ENCODE measurements around the gene SLC25A21. TPM values are rescaled to one million over a fixed set of nuclear protein-coding genes. Genes with fewer than 3 reads are reported as not detected.

Gene SLC25A21
- total RNA-seq, 4 donors from 2014 or later = 0.08 to 0.29 TPM; not detected in 2

DNA sequence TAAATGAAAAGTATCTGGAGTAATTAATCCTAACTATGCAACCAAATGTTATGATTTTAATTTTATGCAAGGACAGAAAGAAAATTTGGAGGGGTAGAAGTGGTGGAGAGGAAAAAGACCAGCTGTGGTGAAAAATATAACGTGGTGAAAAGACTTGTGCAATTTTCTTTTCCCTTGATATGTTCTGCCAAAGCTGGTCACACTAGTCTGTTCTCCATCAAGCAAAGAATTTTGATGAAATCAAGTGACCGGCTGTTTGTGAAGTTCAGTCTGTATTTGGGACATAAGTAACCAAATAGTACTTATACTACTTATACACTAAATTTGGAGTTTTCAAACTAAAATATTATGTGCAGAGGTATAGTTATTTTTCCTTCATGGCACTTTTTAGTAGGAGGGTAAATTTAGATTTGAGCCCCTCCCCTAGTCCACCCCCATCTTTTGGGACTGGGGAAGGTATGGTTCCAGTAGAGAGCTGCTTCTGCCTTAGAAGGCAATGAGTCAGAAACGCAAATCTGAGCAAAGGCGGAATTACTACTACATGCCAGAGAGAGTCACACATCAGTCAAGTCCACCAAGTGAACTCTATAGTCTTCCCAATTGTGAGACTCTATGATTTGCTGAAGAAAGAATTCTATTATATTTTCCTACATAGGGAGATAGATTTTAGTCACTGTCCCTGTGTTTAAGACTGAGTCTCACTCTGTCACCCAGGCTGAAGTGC lies 229.7 kb downstream of the SLC25A21 start:
- no peak for DNase-seq (ENCODE audit: low spot score in 2 of 2)
- H3K4me3 ChIP-seq (ENCODE audit: low read depth, poor library complexity, severe bottlenecking) = no peak overlapping the region
- intact Hi-C loops (cut with DNase I; ENCODE audit: low total_unique reads) = loop anchor here (5.0 kb wide), 1 partner anchor 290 kb away; no protein-coding TSS in a partner anchor
- 61 to 63% methylated on average over 4 of the region's 4 CpGs for WGBS, 2 donors
- no peak for TF ChIP-seq POLR2A (IDR thresholded peaks at IDR 0.05)
- TF ChIP-seq, protein P1, sequence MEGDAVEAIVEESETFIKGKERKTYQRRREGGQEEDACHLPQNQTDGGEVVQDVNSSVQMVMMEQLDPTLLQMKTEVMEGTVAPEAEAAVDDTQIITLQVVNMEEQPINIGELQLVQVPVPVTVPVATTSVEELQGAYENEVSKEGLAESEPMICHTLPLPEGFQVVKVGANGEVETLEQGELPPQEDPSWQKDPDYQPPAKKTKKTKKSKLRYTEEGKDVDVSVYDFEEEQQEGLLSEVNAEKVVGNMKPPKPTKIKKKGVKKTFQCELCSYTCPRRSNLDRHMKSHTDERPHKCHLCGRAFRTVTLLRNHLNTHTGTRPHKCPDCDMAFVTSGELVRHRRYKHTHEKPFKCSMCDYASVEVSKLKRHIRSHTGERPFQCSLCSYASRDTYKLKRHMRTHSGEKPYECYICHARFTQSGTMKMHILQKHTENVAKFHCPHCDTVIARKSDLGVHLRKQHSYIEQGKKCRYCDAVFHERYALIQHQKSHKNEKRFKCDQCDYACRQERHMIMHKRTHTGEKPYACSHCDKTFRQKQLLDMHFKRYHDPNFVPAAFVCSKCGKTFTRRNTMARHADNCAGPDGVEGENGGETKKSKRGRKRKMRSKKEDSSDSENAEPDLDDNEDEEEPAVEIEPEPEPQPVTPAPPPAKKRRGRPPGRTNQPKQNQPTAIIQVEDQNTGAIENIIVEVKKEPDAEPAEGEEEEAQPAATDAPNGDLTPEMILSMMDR (IDR thresholded peaks at IDR 0.05) = no peak

DNA sequence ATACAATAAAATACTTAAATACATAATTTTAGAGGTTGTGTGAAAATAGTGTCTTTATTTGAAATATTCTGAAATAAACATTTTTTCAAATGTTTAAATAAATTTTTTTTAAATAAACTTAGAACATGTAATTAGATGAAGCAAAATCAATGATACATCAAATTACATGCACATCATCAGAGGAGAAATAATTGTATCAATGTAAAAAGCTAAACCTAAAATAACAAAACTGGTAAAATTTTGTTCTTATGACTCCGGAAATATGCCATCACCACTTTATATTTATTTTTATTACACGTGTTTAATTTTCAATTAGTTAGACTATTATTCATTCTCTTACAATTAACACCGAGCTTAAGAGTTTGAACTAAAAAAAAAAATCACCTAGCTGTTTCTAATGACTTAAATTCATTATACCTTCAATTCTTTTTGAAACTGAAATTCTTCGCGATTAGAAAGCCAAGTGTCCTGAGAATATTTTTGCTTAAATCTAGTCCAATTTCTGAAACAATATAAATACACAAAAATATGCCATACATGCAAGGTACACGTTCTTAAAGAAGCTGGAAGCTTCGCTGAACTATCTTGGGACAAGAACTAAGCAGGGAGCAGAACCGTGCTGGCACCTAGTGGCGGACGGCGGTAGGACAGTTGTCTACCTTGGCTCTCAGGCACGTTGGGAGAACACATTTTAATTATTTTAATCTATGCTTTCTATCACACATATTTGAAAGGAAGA lies 230.5 kb downstream of the SLC25A21 start:
- TF ChIP-seq, protein P1 (IDR thresholded peaks at IDR 0.05) = peak in 1 of 3 donors; percentile 57
- TF ChIP-seq POLR2A (IDR thresholded peaks at IDR 0.05) = no peak
- no peak overlapping the region for H3K4me3 ChIP-seq (ENCODE audit: low read depth, poor library complexity, severe bottlenecking)
- WGBS, 2 donors = 10 to 13% methylated on average over 12 of the region's 12 CpGs
- DNase-seq (ENCODE audit: low spot score in 2 of 2) = peak; percentile 67 to 95
- intact Hi-C loops (cut with DNase I; ENCODE audit: low total_unique reads) = loop anchor here (5.0 kb wide), 1 partner anchor 290 kb away; no protein-coding TSS in a partner anchor

GRCh38 chr14:36940476-36940875 lies 231.9 kb downstream of the SLC25A21 start:
- no peak for DNase-seq (ENCODE audit: low spot score in 2 of 2)
- TF ChIP-seq POLR2A (IDR thresholded peaks at IDR 0.05) = no peak
- TF ChIP-seq, protein P1 (IDR thresholded peaks at IDR 0.05) = no peak
- intact Hi-C loops (cut with DNase I; ENCODE audit: low total_unique reads) = loop anchor here (5.0 kb wide), 1 partner anchor 288 kb away; no protein-coding TSS in a partner anchor
- WGBS, 2 donors = 73 to 75% methylated on average over 4 of the region's 4 CpGs
- H3K4me3 ChIP-seq (ENCODE audit: low read depth, poor library complexity, severe bottlenecking) = no peak overlapping the region

GRCh38 chr14:36939265-36939664 lies 233.1 kb downstream of the SLC25A21 start:
- TF ChIP-seq, protein P1 (IDR thresholded peaks at IDR 0.05) = no peak
- no peak for TF ChIP-seq POLR2A (IDR thresholded peaks at IDR 0.05)
- WGBS, 2 donors = 84 to 87% methylated on average over 2 of the region's 2 CpGs
- intact Hi-C loops (cut with DNase I; ENCODE audit: low total_unique reads) = no loop called here
- DNase-seq (ENCODE audit: low spot score in 2 of 2) = no peak
- H3K4me3 ChIP-seq (ENCODE audit: low read depth, poor library complexity, severe bottlenecking) = no peak overlapping the region

DNA sequence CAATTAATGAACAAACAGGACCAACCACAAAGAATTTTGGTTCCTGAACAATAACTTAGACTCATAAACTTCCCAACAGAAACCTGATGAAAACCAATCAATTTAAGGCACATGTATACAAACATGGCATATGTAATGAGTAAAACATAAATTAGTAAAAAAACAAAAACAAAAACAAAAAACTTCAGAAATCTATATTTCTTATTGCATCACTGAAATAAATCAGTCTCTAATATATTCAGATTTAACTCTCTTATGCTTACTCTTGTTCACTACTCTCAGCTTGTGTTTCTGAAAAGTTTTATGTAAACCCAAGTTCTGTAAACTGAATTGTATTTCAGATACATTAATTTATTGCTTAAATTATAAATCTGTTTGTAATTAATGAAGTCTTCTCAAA lies 233.7 kb downstream of the SLC25A21 start:
- DNase-seq (ENCODE audit: low spot score in 2 of 2) = no peak
- H3K4me3 ChIP-seq (ENCODE audit: low read depth, poor library complexity, severe bottlenecking) = no peak overlapping the region
- TF ChIP-seq, protein P1 (IDR thresholded peaks at IDR 0.05) = no peak
- TF ChIP-seq POLR2A (IDR thresholded peaks at IDR 0.05) = no peak
- intact Hi-C loops (cut with DNase I; ENCODE audit: low total_unique reads) = no loop called here

Measured in lower leg skin (tissue), 4 donors.